ENCODE results near the gene PRSS35. TPM values are rescaled to one million over a fixed set of nuclear protein-coding genes. Genes with fewer than 3 reads are reported as not detected.
"Not testable (repeated sequence)": the region's sequence is repeated elsewhere in the genome, so short reads cannot be mapped to it uniquely, and the experiment has no call there.

The PRSS35 gene, protein sequence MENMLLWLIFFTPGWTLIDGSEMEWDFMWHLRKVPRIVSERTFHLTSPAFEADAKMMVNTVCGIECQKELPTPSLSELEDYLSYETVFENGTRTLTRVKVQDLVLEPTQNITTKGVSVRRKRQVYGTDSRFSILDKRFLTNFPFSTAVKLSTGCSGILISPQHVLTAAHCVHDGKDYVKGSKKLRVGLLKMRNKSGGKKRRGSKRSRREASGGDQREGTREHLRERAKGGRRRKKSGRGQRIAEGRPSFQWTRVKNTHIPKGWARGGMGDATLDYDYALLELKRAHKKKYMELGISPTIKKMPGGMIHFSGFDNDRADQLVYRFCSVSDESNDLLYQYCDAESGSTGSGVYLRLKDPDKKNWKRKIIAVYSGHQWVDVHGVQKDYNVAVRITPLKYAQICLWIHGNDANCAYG
- 0.43 and 1.3 TPM in 2 replicates for total RNA-seq
- 0.78 TPM for polyA plus RNA-seq (2012)

GRCh38 chr6:83511901-83512681, at the start of gene PRSS35:
Gene PRSS35, plus strand, starts transcription at chr6:83512534. Its CDS starts 10,908 bp downstream, at chr6:83523442.
- peak; percentile 57 for DNase-seq (ENCODE audit: low read depth)

DNA sequence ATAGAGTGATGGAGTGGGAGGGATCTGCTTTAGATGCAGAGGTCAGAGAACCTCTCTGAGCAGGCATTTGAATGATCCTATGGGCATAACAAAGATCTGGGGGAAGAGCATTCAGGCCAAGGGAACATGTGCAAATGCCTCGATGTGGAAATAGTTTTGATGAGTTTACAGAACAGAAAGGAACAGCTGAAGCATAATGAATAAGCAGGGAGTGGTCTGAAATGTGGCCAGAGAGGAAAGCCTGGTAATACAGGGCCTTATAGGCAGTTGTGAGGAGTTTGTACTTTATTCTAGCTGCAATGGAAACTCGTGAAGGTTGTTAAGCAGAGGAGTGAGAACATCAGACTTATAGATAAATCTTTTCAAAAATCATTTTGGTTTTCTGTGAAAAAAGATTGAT, 48.4 kb upstream of the PRSS35 start:
- peak; percentile 91 for DNase-seq (ENCODE audit: low read depth)

DNA sequence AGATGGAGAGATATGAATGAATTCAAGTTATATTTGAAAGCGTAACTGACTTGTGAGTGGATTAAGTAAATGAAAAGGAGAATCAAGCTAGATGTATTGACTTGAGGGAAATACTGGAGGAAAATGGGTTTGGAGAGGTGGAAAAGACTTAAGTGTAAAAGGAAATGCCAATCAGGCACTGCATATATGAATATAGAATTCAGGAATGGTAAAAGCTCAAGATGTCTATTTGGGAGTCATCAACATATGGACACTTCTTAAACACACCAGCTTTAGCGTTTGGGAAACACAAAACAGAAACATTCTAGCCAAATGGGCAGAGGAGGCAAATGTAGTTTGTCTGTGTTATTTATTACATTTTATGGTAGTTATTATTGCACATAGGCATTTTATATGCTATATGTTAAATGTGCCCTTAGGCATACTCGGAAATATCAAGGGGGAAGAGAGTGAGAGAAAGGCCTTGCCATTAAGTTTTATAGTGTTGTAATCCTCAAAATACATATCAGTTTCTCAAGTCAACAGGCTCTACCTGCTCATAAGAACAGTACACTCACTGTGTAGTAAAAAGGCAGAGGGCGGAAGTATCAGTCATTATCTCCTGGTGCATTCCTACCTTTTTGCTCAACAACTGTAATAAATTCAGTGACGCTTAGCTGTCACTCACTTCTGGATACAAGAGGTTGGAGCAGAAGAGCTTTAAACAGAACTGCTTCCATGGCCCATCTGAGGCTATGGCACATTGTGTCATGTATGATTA, 47.8 kb upstream of the PRSS35 start:
- peak; percentile 13 for DNase-seq (ENCODE audit: low read depth)

DNA sequence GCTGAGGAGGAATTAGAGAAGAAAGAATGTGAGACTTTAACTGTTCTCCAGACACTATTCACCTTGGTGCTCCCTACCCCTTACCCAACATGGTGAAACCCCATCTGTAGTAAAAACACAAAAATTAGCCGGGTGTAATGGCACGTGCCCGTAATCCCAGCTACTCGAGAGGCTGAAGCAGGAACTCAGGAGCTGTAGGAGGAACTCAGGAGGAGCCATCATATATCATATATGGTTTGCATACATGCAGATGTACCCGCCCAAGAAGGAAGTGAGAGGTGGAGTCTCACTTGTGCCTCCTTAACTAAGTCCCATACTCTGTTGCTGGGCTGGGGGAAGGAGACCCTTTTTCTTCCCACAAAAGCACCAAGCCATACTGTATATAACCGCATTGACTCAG, 46.0 kb upstream of the PRSS35 start:
- no peak for DNase-seq (ENCODE audit: low read depth)

DNA sequence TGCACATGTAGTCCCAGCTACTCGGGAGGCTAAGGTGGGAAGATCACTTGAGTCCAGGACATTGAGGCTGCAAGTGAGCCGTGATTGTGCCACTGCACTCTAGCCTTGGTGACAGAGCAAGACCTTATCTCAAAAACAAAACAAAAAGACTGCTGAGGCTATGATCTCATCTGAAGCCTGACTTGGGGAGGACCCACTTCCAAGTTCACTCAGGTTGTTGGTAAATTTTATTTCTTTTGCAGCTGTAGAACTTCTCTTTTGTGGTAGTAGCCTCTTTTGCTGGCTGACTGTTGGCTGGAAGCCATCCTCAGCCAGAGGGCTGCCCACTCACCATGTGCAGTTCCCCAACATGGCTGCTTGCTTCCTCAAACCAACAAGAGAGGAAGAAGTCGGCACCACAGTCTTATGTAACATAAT, 44.7 kb upstream of the PRSS35 start:
- DNase-seq (ENCODE audit: low read depth) = no peak

- no peak for DNase-seq (ENCODE audit: low read depth)
These were observed 42.3 kb upstream of the PRSS35 start for GRCh38 chr6:83470001-83470400.

GRCh38 chr6:83470587-83470986, 41.7 kb upstream of the PRSS35 start:
- no peak for DNase-seq (ENCODE audit: low read depth)

DNA sequence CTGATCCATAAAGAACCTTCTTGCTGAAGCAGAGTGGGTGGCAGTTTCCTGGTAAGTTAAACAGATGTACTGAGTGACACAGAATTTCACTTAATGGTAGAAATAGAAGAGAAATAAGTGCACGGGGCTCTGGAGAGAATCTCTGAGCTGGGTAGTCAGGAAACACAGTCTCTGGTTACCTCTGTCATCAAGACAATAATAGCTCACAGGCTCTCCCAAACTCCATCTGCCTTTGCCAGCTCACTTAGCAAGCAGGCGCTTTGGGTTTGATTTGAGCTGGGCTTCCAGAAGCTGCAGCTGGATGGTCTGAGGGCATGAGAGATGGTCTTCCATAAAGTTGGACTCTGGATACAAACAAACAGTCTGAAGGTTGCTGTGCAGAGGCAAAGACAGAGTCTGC, 39.6 kb upstream of the PRSS35 start:
- DNase-seq (ENCODE audit: low read depth) = peak; percentile 77

DNA sequence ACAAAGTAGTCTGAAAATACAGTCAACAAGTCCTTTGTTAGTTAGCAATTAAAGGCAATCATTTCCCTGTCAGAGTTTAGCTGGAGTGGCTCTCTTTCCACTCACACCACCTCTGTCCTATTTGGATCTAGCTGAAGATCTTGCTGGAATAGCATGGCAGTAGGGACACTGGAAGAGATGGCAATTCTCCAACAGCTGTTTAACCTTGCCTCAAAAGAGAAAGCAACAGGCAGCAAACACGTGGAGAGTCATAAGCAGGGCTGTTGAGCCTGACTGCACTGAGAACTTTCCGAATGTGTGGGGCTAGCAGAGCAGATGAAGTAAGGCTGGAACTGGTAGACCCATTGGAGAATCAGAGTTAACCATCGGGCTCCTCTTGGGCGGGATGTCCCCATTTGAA, 38.0 kb upstream of the PRSS35 start:
- DNase-seq (ENCODE audit: low read depth) = peak; percentile 91

DNA sequence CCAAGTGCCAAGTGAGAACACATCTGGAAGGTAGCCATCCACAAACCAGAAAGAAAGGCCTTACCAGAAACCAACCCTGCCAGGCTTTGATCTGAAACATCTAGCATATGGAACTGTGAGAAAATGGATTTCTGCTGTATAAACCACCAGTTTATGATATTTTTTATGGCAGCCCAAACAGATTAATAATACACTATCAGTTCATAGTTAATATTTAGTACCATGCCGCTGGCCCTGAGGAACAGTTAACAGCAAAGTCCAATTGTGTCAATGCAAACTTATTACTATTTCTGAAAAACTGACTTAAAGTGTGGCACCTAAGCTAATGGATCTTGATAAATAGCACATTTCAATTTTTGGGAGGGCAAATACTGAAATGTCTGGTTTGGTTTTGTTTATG, 35.4 kb upstream of the PRSS35 start:
- DNase-seq (ENCODE audit: low read depth) = no peak

- no peak for DNase-seq (ENCODE audit: low read depth)
These were observed 32.9 kb upstream of the PRSS35 start for GRCh38 chr6:83479389-83479788.

- no peak for DNase-seq (ENCODE audit: low read depth)
These were observed 31.9 kb upstream of the PRSS35 start for GRCh38 chr6:83480470-83480869.

DNA sequence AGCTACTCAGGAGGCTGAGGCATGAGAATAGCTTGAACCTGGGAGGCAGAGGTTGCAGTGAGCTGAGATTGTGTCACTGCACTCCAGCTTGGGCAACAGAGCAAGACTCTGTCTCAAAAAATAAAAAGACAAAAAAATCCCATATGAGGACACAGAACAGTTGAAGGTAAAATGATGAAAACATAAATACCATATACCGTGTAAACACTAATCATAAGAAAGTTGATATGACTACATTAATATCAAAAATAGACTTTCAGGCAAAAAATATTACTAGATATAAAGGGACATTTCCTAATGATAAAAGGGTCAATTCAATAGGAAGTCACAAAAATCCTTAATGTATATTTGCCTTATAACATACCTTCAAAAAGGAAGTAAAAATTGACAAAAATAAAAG, 30.4 kb upstream of the PRSS35 start:
- DNase-seq (ENCODE audit: low read depth) = not testable (repeated sequence)

GRCh38 chr6:83488448-83488847, 23.9 kb upstream of the PRSS35 start:
- no peak for DNase-seq (ENCODE audit: low read depth)

GRCh38 chr6:83488861-83489260, 23.5 kb upstream of the PRSS35 start:
- DNase-seq (ENCODE audit: low read depth) = no peak

DNA sequence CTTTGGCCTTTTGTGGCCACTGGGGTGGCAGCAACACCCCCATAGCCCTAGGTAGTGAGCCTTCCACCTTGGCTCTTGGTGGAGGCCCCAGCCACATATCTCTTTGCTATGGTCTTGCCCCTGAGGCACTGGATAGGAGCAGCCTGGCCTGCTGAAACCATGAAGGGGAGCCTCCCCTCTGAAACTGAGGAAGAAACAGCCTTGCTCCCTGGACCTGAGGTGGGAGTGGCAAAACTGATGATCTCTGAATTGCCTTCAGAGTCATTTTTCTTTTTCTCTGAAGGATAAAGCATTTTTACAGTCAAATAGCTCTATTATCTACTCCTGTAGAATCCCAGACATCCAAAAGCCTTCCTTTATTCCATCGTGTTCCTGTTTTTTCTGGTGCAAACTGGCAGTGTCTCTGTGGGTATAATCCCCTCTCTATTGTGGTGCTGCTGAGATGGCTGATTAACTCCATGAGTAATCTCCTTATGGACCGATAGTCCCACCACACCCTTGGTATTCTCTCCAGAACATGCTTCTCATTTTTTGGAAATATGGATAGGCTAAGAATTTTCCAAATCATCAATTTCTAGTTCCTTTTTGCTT, 22.0 kb upstream of the PRSS35 start:
- DNase-seq (ENCODE audit: low read depth) = no peak

GRCh38 chr6:83505356-83505755, 7.0 kb upstream of the PRSS35 start:
- DNase-seq (ENCODE audit: low read depth) = no peak

DNA sequence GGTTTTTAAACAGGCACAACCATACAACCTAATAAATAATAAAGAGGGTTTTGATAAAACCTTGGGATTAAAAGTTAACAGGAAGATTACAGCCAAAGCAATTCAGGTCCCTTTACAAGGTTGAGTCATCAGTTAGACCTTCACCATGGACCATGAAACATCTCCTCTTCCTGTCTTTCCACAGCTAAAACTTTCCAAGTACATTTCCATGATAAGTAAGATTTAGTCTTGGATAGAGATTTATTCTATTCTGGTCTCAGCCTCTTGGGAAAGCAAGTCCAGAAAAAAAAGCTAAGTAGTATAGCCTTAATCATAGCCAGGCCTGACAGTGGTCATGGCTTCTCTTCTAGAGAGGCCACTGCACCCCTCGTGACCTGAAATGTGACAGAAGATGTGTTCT, 2.9 kb upstream of the PRSS35 start:
- DNase-seq (ENCODE audit: low read depth) = no peak

DNA sequence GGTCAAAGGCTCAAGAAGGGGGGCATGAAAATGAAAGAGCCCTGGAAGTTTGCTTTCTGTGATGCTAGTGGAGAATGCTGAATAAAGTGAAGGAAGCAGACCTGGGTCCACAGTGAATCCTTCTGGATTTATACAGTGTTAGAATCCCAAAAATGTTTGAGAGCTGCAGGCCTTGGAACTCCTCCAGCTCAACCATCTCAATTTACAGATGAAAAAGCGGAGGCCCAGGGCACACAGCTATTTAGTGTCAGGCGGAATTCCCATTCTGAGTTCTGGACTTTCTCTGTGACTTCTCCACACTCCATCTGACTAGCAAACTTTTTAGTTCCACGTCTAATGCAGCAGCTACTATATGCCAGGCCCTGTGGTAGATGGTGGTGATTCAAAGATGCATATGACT, 1.5 kb upstream of the PRSS35 start:
- DNase-seq (ENCODE audit: low read depth) = no peak

DNA sequence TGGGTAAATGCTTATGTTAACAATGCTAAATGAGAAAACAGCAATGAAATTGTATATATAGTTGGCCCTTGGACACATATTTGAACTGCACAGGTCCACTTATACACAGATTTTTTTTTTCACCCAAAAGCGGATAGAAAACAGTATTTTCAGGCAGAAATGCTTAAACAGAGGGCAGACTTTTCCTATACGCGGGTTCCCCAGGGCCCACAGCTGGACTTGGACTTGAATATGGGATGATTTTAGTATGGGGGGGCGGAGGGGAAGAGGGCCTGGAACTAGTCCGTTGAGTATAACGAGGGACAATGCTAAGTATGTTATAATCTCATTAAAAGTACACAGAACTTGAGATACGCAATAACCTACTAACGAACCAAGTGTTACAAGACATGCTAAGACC, 1.1 kb upstream of the PRSS35 start:
- DNase-seq (ENCODE audit: low read depth) = no peak

DNA sequence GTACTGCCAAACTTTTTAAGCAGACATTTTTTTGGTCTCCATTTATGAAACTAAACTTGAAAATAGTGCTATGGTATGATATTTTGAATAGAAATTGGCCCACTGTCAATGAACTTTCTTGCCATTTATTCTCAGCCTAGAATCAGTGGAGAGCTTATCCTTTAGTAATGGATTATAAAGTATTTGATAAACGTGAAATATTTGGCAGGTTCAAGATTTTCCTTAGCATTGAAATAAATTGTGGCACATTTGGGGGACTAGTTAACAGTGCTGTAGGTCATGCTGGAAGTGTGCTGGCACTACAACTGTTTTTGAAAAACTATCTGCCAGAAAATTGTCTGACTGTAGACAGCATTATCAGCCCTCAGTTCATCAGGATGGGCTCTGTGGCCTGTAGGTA, 2.1 kb downstream of the PRSS35 start:
- DNase-seq (ENCODE audit: low read depth) = no peak

All from myocyte (in vitro differentiated cells).